Upper lobe of right lung (tissue), 1 donor: ENCODE results near the gene GALNT6. TPM values are rescaled to one million over a fixed set of nuclear protein-coding genes. Genes with fewer than 3 reads are reported as not detected.
A peak's percentile ranks its signal among the peaks of the same experiment; 100 is the strongest.

Source experiments
- ATAC-seq: fragments of 200-7000 bp; cut with Tn5 transposase; one replicate; pipeline ENCODE4 v1.9.1; 2020; ENCODE audit warnings: mild to moderate bottlenecking, moderate library complexity
- DNase-seq: peaks from one replicate; pipeline ENCODE4 v3.0.0-alpha.2; 2020
- H3K27ac ChIP-seq: fragments of 200-600 bp; one replicate; pipeline ENCODE4 v1.8.0; 2022
- H3K27me3 ChIP-seq: fragments of 200-600 bp; one replicate; pipeline ENCODE4 v1.8.0; 2022; ENCODE audit warnings: mild to moderate bottlenecking
- H3K36me3 ChIP-seq: fragments of 200-600 bp; one replicate; pipeline ENCODE4 v1.8.0; 2022
- H3K4me1 ChIP-seq: fragments of 200-600 bp; one replicate; pipeline ENCODE4 v1.8.0; 2022
- H3K4me3 ChIP-seq: fragments of 200-600 bp; one replicate; pipeline ENCODE4 v1.8.0; 2022; ENCODE audit warnings: mild to moderate bottlenecking
- H3K9me3 ChIP-seq: fragments of 200-600 bp; one replicate; pipeline ENCODE4 v1.8.0; 2022
- intact Hi-C: fragments of 100-400 bp; cut with DNase I; formaldehyde crosslinking; loops from one replicate; pipeline ENCODE4 v1.11.0; 2022
- total RNA-seq: library from RNA; stranded (reverse); fragmentation: NEBNext Ultra II Directional; extraction: Animal tissue kit (Norgen Biotek cat#: 25700); gene quantifications from one replicate; pipeline ENCODE4 v1.2.1, GENCODE V29; 2021
- TF ChIP-seq, protein P1 (sequence below): fragments of 200-600 bp; IDR thresholded peaks from one replicate; pipeline ENCODE4 v1.8.0; 2022; ENCODE audit warnings: antibody characterized with exemption
- donor health status: DM: no; HTN: yes; CAD: no; lungs with severe emphysema.

Gene GALNT6
- total RNA-seq, 1 donor from 2014 or later: 16.6 TPM

GRCh38 chr12:51421266-51421884 is 30.2 kb upstream of the GALNT6 start:
- Histone ChIP-seq H3K27me3 (peaks cover 26% of the 10 kb centered on the region), H3K9me3 (no peaks in the 10 kb centered on the region), H3K27ac (no peak overlapping the region), H3K36me3 (no peaks in the 10 kb centered on the region), H3K4me1 (no peaks in the 10 kb centered on the region), H3K4me3 (no peak overlapping the region)
- TF ChIP-seq, protein P1, sequence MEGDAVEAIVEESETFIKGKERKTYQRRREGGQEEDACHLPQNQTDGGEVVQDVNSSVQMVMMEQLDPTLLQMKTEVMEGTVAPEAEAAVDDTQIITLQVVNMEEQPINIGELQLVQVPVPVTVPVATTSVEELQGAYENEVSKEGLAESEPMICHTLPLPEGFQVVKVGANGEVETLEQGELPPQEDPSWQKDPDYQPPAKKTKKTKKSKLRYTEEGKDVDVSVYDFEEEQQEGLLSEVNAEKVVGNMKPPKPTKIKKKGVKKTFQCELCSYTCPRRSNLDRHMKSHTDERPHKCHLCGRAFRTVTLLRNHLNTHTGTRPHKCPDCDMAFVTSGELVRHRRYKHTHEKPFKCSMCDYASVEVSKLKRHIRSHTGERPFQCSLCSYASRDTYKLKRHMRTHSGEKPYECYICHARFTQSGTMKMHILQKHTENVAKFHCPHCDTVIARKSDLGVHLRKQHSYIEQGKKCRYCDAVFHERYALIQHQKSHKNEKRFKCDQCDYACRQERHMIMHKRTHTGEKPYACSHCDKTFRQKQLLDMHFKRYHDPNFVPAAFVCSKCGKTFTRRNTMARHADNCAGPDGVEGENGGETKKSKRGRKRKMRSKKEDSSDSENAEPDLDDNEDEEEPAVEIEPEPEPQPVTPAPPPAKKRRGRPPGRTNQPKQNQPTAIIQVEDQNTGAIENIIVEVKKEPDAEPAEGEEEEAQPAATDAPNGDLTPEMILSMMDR: peak; percentile 63
- ATAC-seq (peak; percentile 81), DNase-seq (no peak)
- intact Hi-C loops: loop anchor here (10.0 kb wide), 1 partner anchor 113 kb away; no protein-coding TSS in a partner anchor

- H3K27me3 ChIP-seq: peaks cover 19% of the 10 kb centered on the region
- intact Hi-C loops: loop anchor here (10.0 kb wide), 1 partner anchor 115 kb away; no protein-coding TSS in a partner anchor
- DNase-seq: no peak
These were observed 28.4 kb upstream of the GALNT6 start for GRCh38 chr12:51419425-51420193.

DNA sequence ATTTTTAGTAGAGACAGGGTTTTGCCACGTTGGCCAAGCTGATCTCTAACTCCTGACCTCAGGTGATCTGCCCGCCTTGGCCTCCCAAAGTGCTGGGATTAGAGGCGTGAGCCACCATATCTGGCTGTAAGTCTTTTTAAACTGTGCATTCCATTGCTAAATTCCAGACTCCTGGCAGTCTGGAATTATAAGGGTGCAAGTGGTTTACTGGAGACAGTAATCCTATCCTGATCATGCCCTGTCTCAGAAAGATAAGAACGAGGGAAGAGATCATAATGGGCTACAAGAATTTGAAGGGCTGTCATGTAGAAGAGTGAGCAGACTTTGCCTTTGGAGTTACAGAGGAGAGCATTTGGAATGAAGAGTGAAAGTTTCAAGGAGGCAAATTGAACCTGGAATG is 26.6 kb upstream of the GALNT6 start:
- no peak overlapping the region for H3K27ac ChIP-seq
- ATAC-seq (no peak), DNase-seq (no peak)
- H3K9me3 ChIP-seq: no peaks in the 10 kb centered on the region
- H3K27me3 ChIP-seq: peaks cover 10% of the 10 kb centered on the region
- no peaks in the 10 kb centered on the region for H3K36me3 ChIP-seq
- TF ChIP-seq, protein P1: no peak
- no peak overlapping the region for H3K4me3 ChIP-seq
- intact Hi-C loops: no loop called here
- H3K4me1 ChIP-seq: no peaks in the 10 kb centered on the region

More at GRCh38 chr12:51419425-51420193, 28.4 kb upstream of the GALNT6 start:
- H3K4me1 ChIP-seq: no peaks in the 10 kb centered on the region
- H3K4me3 ChIP-seq: no peak overlapping the region
- no peak overlapping the region for H3K27ac ChIP-seq
- H3K9me3 ChIP-seq: no peaks in the 10 kb centered on the region
- no peaks in the 10 kb centered on the region for H3K36me3 ChIP-seq
- ATAC-seq: no peak
- TF ChIP-seq, protein P1: no peak

DNA sequence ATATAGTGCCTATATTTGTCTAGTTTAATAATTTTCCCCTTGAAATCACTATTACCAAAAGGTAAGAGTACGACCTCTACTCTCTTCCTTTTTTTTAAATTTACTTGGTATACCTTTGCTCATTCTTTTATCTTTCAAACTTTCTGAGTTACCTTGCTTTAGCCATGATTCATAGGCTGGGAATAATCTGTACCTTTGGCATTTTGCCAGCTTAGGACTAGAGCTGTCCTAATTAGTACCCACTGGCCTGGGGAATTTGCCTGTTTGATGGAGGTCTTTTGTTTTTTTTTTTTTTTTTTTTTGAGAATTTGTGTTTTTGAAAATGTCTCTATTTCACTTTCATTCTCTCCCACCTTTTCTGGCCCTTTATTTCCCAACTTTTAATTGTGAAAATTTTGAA is 24.7 kb upstream of the GALNT6 start:
- Histone ChIP-seq H3K27me3 (no peaks in the 10 kb centered on the region), H3K9me3 (no peaks in the 10 kb centered on the region), H3K4me3 (no peak overlapping the region), H3K36me3 (no peaks in the 10 kb centered on the region), H3K4me1 (no peaks in the 10 kb centered on the region), H3K27ac (no peak overlapping the region)
- no peak for DNase-seq
- TF ChIP-seq, protein P1: no peak
- intact Hi-C loops: no loop called here
- no peak for ATAC-seq

DNA sequence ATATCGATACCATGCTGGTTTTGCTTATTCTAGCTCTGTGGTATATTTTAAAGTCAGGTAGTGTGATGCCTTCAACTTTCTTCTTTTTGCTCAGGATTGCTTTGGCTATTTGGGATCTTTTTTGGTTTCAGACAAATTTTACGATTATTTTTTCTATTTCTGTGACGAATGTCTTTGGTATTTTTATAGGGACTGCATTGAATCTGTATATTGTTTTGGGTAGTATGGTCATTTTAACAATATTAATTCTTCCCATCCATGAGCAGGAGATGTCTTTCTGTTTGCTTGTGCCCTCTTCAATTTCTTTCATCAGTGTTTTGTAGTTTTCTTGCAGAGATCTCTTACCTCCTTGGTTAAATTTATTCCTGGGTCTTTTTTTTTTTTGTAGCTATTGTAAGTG is 22.6 kb upstream of the GALNT6 start:
- H3K27ac ChIP-seq: no peak overlapping the region
- H3K27me3 ChIP-seq: no peaks in the 10 kb centered on the region
- H3K9me3 ChIP-seq: no peaks in the 10 kb centered on the region
- no peaks in the 10 kb centered on the region for H3K4me1 ChIP-seq
- TF ChIP-seq, protein P1: no peak
- intact Hi-C loops: no loop called here
- H3K4me3 ChIP-seq: no peak overlapping the region
- no peaks in the 10 kb centered on the region for H3K36me3 ChIP-seq
- ATAC-seq (no peak), DNase-seq (no peak)
